Gastrocnemius medialis (tissue), 4 donors: ENCODE results near the gene STAMBP.

Experiments used
- CTCF ChIP-seq, 5 experiments: fragments of 450-650 bp in 3 of 5; fragments of 200-600 bp in 2 of 5; sonication (generic) in 2 of 5; IDR thresholded peaks in 4 of 5; conservative IDR thresholded peaks in 1 of 5; 1 replicate in 4 of 5; 2 replicates in 1 of 5; pipeline ENCODE4 v1.5.1; 2016 to 2019; ENCODE audit warnings: antibody characterized with exemption in 5 of 5, mild to moderate bottlenecking in 3 of 5, moderate library complexity in 3 of 5
- POLR2A ChIP-seq, 2 donors: fragments of 450-650 bp; IDR thresholded peaks; one replicate each; pipeline ENCODE4 v1.6.1; 2017; ENCODE audit warnings: antibody characterized with exemption in 2 of 2, mild to moderate bottlenecking in 2 of 2, moderate library complexity in 2 of 2

GRCh38 chr2:73889206-73889605 is 60.4 kb downstream of the STAMBP start:
- TF ChIP-seq CTCF (IDR thresholded peaks at IDR 0.05 in 4 of 5, conservative IDR thresholded peaks at IDR 0.05 in 1 of 5) (no peak), POLR2A (IDR thresholded peaks at IDR 0.05) (no peak)
